SJCRH30 (cell line): ENCODE results near the gene NACC1. TPM values are rescaled to one million over a fixed set of nuclear protein-coding genes. Genes with fewer than 3 reads are reported as not detected.
A peak's percentile ranks its signal among the peaks of the same experiment; 100 is the strongest.

ENCODE experiments used
- DNase-seq, 2 experiments: peaks; one replicate each; pipeline ENCODE4 v3.0.0-alpha.2; 2015 to 2020
- H3K27ac ChIP-seq: fragments of 250-450 bp; sonication (Bioruptor Pico); 2 replicates; pipeline ENCODE4 v1.5.1; 2020; ENCODE audit warnings: mild to moderate bottlenecking, moderate library complexity
- H3K27me3 ChIP-seq: fragments of 250-450 bp; sonication (Bioruptor Pico); 2 replicates; pipeline ENCODE4 v1.5.1; 2020; ENCODE audit warnings: mild to moderate bottlenecking, moderate library complexity
- H3K36me3 ChIP-seq: fragments of 250-450 bp; sonication (Bioruptor Pico); 2 replicates; pipeline ENCODE4 v1.5.1; 2020; ENCODE audit warnings: mild to moderate bottlenecking, moderate library complexity
- H3K4me1 ChIP-seq: fragments of 250-450 bp; sonication (Bioruptor Pico); 2 replicates; pipeline ENCODE4 v1.5.1; 2020; ENCODE audit warnings: mild to moderate bottlenecking, moderate library complexity
- H3K4me3 ChIP-seq: fragments of 250-450 bp; sonication (Bioruptor Pico); 2 replicates; pipeline ENCODE4 v1.5.1; 2020; ENCODE audit warnings: mild to moderate bottlenecking, moderate library complexity
- H3K9me3 ChIP-seq: fragments of 250-450 bp; sonication (Bioruptor Pico); replicated peaks from 2 replicates; pipeline ENCODE4 v1.5.1; 2020; ENCODE audit warnings: mild to moderate bottlenecking, moderate library complexity
- total RNA-seq: library from RNA; depleted of rRNA; stranded (reverse); fragments of >200 nt; shearing (Covaris generic); gene quantifications from 2 replicates; pipeline ENCODE4 v1.2.3, GENCODE V29; 2014; rRNA removed

NACC1 gene
- 103 and 105 TPM in 2 replicates for total RNA-seq

- Histone ChIP-seq H3K27me3 (no peaks in the 10 kb centered on the region), H3K4me1 (no peaks in the 10 kb centered on the region; the same call in 1 of the 2 replicates), H3K36me3 (peaks cover 30% of the 10 kb centered on the region), H3K27ac (peak within 1 kb of the TSS; percentile 67; the same call in 1 of the 2 replicates), H3K9me3 (no peaks in the 10 kb centered on the region), H3K4me3 (peak within 1 kb of the TSS; percentile 98)
- DNase-seq, result peak; percentile 96 to 98
Measured at GRCh38 chr19:13117772-13118423, at the start of gene NACC1. Gene NACC1 (plus strand): TSS chr19:13118264. CDS start chr19:13135208, 16,944 bp downstream.

DNA sequence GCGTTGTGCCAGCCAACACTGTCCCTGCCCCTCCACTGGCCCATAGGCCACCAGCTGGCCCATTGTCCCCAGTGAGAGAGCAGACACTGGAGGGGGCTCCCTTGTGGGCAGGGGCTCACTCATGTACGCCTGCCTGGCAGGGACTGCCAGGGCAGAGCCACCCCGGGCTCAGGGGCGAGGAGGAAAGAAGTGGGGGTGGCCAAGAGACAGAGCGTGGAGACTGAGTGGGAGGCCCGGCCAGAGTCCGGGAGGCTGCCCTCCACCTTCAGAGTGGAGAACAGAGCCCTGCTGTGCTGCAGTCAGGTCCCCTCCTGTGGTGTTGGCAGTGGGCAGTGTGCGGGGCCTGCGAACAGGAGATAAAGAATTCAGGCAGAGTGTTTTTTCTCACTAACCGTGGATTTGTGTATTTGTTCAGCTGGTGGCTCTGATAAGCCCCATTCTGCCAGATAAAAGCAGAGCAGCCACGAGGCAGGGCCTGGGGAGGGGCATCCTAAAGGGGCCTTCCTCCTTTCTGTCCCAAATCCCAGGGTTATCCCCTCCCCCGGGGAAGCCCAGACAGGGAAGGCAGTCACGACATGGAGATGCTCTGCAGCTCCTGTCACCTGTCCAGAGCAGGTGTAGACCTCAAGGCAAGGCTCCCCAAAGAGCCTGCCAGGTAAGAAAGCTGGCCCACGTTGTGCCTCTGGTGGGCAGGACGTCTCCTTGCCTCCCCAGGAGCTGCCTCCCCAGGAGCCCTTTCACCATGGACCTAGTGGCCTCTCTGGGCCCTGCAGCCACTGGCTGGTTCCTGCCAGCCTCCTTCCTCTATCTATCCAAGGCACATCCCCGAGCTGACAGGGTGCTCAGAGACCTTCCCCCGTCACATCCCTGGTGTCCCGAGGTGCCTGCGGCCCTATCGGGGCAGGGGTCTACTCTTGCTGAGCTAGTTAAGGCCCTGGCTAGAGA lies 48.4 kb upstream of the NACC1 start:
- Histone ChIP-seq H3K4me1 (peaks cover 18% of the 10 kb centered on the region), H3K36me3 (peaks cover 3% of the 10 kb centered on the region; the same call in 1 of the 2 replicates)

GRCh38 chr19:13070425-13071140 lies 47.5 kb upstream of the NACC1 start:
- Histone ChIP-seq H3K4me1 (peaks cover 18% of the 10 kb centered on the region), H3K9me3 (no peaks in the 10 kb centered on the region), H3K4me3 (no peak overlapping the region), H3K27me3 (no peaks in the 10 kb centered on the region), H3K36me3 (peaks cover 6% of the 10 kb centered on the region; the same call in 1 of the 2 replicates), H3K27ac (no peak overlapping the region)
- DNase-seq, result no peak

More for the DNA sequence above, 48.4 kb upstream of the NACC1 start:
- Histone ChIP-seq H3K9me3 (no peaks in the 10 kb centered on the region), H3K27ac (no peak overlapping the region; the same call in 1 of the 2 replicates), H3K4me3 (no peak overlapping the region), H3K27me3 (no peaks in the 10 kb centered on the region)
- DNase-seq, result peak; percentile 60 to 69

- no peak overlapping the region for H3K27ac ChIP-seq
- DNase-seq, result no peak
- H3K36me3 ChIP-seq, result peaks cover 12% of the 10 kb centered on the region; the same call in 1 of the 2 replicates
- H3K4me3 ChIP-seq, result no peak overlapping the region
- H3K27me3 ChIP-seq, result no peaks in the 10 kb centered on the region
- H3K4me1 ChIP-seq, result peaks cover 26% of the 10 kb centered on the region
- H3K9me3 ChIP-seq, result no peaks in the 10 kb centered on the region
Measured at GRCh38 chr19:13071444-13072187, 46.4 kb upstream of the NACC1 start.

- H3K36me3 ChIP-seq, result peaks cover 12% of the 10 kb centered on the region; the same call in 1 of the 2 replicates
- no peaks in the 10 kb centered on the region for H3K9me3 ChIP-seq
- H3K4me1 ChIP-seq, result peaks cover 33% of the 10 kb centered on the region
- no peak for DNase-seq
- no peak overlapping the region for H3K27ac ChIP-seq
- H3K27me3 ChIP-seq, result no peaks in the 10 kb centered on the region
- no peak overlapping the region for H3K4me3 ChIP-seq
Measured at GRCh38 chr19:13072188-13072908, 45.7 kb upstream of the NACC1 start.

DNA sequence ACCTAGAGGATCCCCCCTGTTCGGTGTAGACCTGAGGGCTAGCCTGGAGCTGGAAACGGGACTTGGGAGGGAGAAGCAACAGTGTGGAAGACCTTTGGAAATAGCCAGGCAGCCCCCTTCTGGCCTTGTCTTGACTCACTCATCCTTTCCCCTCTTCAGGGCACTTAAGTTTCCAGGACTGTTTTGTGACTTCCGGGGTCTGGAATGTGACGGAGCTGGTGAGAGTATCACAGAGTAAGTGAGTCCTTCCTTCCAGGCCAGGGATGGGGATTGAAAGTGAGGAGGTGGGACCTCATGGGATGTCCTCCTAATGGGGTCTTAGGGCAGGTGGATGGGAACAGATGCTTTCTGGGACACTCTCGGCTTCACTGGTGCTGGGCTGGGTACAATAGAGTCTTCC lies 44.8 kb upstream of the NACC1 start:
- H3K9me3 ChIP-seq, result no peaks in the 10 kb centered on the region
- H3K36me3 ChIP-seq, result peaks cover 12% of the 10 kb centered on the region; the same call in 1 of the 2 replicates
- H3K4me3 ChIP-seq, result no peak overlapping the region
- H3K27me3 ChIP-seq, result no peaks in the 10 kb centered on the region
- peaks cover 42% of the 10 kb centered on the region for H3K4me1 ChIP-seq
- DNase-seq, result no peak
- no peak overlapping the region for H3K27ac ChIP-seq

- DNase-seq, result no peak
- Histone ChIP-seq H3K9me3 (no peaks in the 10 kb centered on the region), H3K27ac (no peak overlapping the region), H3K4me3 (no peak overlapping the region), H3K27me3 (no peaks in the 10 kb centered on the region), H3K4me1 (peaks cover 45% of the 10 kb centered on the region), H3K36me3 (peaks cover 12% of the 10 kb centered on the region; the same call in 1 of the 2 replicates)
Measured at GRCh38 chr19:13074378-13074777, 43.7 kb upstream of the NACC1 start.

GRCh38 chr19:13076320-13076719 lies 41.7 kb upstream of the NACC1 start:
- Histone ChIP-seq H3K36me3 (peaks cover 12% of the 10 kb centered on the region), H3K27ac (peak overlapping the region; percentile 71), H3K27me3 (no peaks in the 10 kb centered on the region), H3K4me3 (no peak overlapping the region), H3K4me1 (peaks cover 42% of the 10 kb centered on the region), H3K9me3 (no peaks in the 10 kb centered on the region)
- DNase-seq, result no peak

DNA sequence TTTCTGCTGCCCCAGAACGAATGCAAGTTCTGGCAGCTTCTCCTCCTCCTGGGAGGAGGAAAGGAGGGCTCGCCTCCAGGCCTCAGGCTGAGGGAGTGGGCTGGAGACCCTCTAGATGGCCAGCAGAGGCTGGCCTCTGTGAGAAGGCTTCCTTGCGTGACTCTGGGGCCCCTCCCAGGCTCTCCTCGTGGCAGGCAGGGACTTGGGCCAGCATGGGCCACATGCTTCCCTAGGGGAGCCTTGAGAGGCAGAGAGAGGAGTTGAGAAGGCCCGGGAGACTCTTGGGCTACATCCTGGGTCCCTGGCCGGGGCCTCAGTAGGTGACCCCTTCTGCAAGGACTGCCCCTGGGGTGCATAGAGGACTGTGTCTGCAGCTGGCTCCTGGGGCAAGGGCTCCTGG lies 41.3 kb upstream of the NACC1 start:
- Histone ChIP-seq H3K4me3 (no peak overlapping the region), H3K27ac (peak overlapping the region; percentile 71), H3K9me3 (no peaks in the 10 kb centered on the region), H3K36me3 (peaks cover 12% of the 10 kb centered on the region), H3K27me3 (no peaks in the 10 kb centered on the region), H3K4me1 (peaks cover 42% of the 10 kb centered on the region)
- DNase-seq, result no peak

DNA sequence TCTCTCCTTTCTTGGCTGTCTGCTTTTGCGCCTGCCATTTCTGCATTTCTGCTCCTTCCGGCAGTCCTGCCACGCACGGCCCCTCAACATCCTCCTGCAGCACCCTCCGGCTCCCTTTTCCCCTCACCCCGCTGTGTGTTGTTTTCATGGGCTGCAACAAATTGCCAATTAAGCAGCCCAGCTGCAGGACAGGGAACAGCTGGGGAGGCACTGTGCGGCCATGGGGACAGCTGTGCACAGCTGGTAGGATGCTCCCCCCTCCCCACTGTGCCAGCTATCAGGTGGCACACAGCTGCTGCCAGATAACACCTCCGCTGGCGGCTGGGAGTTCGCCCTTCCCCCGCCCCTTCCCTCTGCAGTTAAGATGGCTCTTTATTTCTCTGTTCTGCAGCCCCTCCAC lies 40.8 kb upstream of the NACC1 start:
- H3K4me1 ChIP-seq, result peaks cover 42% of the 10 kb centered on the region
- H3K36me3 ChIP-seq, result peaks cover 12% of the 10 kb centered on the region
- H3K9me3 ChIP-seq, result no peaks in the 10 kb centered on the region
- H3K27ac ChIP-seq, result peak overlapping the region; percentile 71
- H3K4me3 ChIP-seq, result no peak overlapping the region
- H3K27me3 ChIP-seq, result no peaks in the 10 kb centered on the region
- peak; percentile 93 to 95 for DNase-seq

DNA sequence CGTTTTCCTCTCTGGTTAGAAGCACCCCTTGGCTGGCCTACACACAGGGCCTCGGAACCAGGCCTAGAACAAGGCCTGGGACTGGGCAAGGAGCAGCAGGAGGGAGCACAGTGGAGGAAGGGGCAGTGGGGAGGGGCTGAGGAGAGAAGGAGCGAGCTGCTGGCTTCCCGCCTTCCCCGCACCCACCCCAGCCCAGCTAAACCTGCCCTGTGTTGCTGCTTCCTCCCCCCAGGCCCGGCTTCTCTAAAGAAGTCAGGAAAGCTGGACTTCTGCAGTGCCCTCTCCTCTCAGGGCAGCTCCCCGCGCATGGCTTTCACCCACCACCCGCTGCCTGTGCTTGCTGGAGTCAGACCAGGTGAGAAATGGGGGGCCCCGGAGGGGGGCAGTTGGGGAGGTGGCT lies 39.7 kb upstream of the NACC1 start:
- H3K36me3 ChIP-seq, result peaks cover 15% of the 10 kb centered on the region

DNA sequence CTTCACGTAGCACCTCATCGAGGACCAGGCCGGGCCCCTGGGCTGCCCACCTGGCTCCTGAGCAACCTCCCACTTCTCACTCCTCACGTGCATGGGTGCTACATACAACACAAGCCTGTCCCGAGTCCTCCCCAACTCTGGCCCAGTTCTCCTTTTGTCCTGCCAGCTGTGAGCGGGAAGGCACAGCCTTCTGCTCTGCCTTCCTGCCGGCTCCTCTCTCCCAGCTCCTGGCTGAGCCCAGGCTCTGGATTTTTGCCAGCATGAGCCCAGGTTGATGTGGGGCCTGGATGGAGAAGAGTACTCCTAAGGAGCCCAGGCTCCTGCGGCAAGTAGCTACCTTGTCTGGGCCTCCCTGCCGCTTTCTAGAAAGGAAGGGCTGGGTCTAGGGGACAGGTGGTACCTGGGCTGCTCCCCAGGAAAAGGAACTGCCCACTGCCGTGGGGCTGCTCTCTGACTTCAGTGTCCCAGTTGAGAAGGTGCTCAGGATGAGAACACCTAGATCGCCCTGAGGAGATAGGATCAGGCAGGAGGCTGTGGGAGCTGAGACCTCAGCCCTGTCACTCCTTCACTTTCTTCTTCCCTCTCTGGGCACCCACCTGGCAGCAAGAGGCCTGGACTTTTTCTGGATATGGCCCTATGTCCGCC lies 39.0 kb upstream of the NACC1 start:
- no peak overlapping the region for H3K4me3 ChIP-seq
- H3K27me3 ChIP-seq, result no peaks in the 10 kb centered on the region
- no peak overlapping the region for H3K27ac ChIP-seq
- no peaks in the 10 kb centered on the region for H3K9me3 ChIP-seq
- peaks cover 13% of the 10 kb centered on the region for H3K36me3 ChIP-seq
- peak in 1 of 2 experiments; percentile 53 for DNase-seq
- H3K4me1 ChIP-seq, result peaks cover 42% of the 10 kb centered on the region

More for the DNA sequence above, 39.7 kb upstream of the NACC1 start:
- Histone ChIP-seq H3K9me3 (no peaks in the 10 kb centered on the region), H3K27ac (peak overlapping the region; percentile 27; the same call in 1 of the 2 replicates), H3K4me1 (peaks cover 42% of the 10 kb centered on the region), H3K27me3 (no peaks in the 10 kb centered on the region), H3K4me3 (no peak overlapping the region)
- no peak for DNase-seq

- no peak overlapping the region for H3K4me3 ChIP-seq
- H3K4me1 ChIP-seq, result peaks cover 42% of the 10 kb centered on the region
- peaks cover 15% of the 10 kb centered on the region for H3K36me3 ChIP-seq
- no peak overlapping the region for H3K27ac ChIP-seq
- peak; percentile 57 to 73 for DNase-seq
- H3K9me3 ChIP-seq, result no peaks in the 10 kb centered on the region
- no peaks in the 10 kb centered on the region for H3K27me3 ChIP-seq
Measured at GRCh38 chr19:13079542-13079986, 38.5 kb upstream of the NACC1 start.
